Measurements from ENCODE around the gene EFNA5.

Gene EFNA5

GRCh38 chr5:107385708-107386107, 285.0 kb downstream of the EFNA5 start:
- DNase-seq, result no peak

- DNase-seq, result no peak
Observed at GRCh38 chr5:107384256-107384655, 286.5 kb downstream of the EFNA5 start.

GRCh38 chr5:107383414-107383813, 287.3 kb downstream of the EFNA5 start:
- no peak for DNase-seq

GRCh38 chr5:107381189-107381856, 289.4 kb downstream of the EFNA5 start:
- peak; percentile 88 for DNase-seq

- DNase-seq, result no peak
Observed at GRCh38 chr5:107380654-107381053, 290.1 kb downstream of the EFNA5 start.

- peak; percentile 38 for DNase-seq
Observed at GRCh38 chr5:107378218-107378899, 292.4 kb downstream of the EFNA5 start.

GRCh38 chr5:107377277-107377609, 293.5 kb downstream of the EFNA5 start:
- DNase-seq, result no peak

- peak; percentile 44 for DNase-seq
Observed at GRCh38 chr5:107376546-107377276, 294.0 kb downstream of the EFNA5 start.

- no peak for DNase-seq
Observed at GRCh38 chr5:107373549-107374263, 297.0 kb downstream of the EFNA5 start.

- no peak for DNase-seq
Observed at GRCh38 chr5:107372723-107373450, 297.9 kb downstream of the EFNA5 start.

- no peak for DNase-seq
Observed at GRCh38 chr5:107370396-107370968, 300.3 kb downstream of the EFNA5 start.

GRCh38 chr5:107369622-107370021, 301.1 kb downstream of the EFNA5 start:
- DNase-seq, result no peak

- no peak for DNase-seq
Observed at GRCh38 chr5:107368615-107369014, 302.1 kb downstream of the EFNA5 start.

- DNase-seq, result no peak
Observed at GRCh38 chr5:107367939-107368338, 302.8 kb downstream of the EFNA5 start.

GRCh38 chr5:107367480-107367879, 303.3 kb downstream of the EFNA5 start:
- no peak for DNase-seq

GRCh38 chr5:107365320-107366109, 305.2 kb downstream of the EFNA5 start:
- DNase-seq, result peak; percentile 74

GRCh38 chr5:107364443-107365319, 306.1 kb downstream of the EFNA5 start:
- DNase-seq, result no peak

- DNase-seq, result no peak
Observed at GRCh38 chr5:107363768-107364167, 307.0 kb downstream of the EFNA5 start.

GRCh38 chr5:107361945-107362344, 308.8 kb downstream of the EFNA5 start:
- DNase-seq, result no peak

- DNase-seq, result no peak
Observed at GRCh38 chr5:107359916-107360234, 310.9 kb downstream of the EFNA5 start.
